SK-N-SH treated with all-trans-retinoic acid at 6 μM for 48 hours (cell line): ENCODE data around the gene IFNA5.

Experiments used
- ARNTL ChIP-seq: fragments of 450-650 bp; formaldehyde crosslinking; IDR thresholded peaks from 2 replicates; pipeline ENCODE4 v1.5.0; 2020; ENCODE audit warnings: low read depth, mild to moderate bottlenecking, moderate library complexity, borderline replicate concordance
- CSDC2 ChIP-seq: fragments of 250-450 bp; sonication (Bioruptor Pico); IDR thresholded peaks from 2 replicates; pipeline ENCODE4 v1.5.0; 2020; ENCODE audit warnings: mild to moderate bottlenecking, moderate library complexity
- GLIS3 ChIP-seq: fragments of 250-450 bp; sonication (Bioruptor Pico); IDR thresholded peaks from 2 replicates; pipeline ENCODE4 v1.5.0; 2020; ENCODE audit warnings: mild to moderate bottlenecking, moderate library complexity
- OSR1 ChIP-seq: fragments of 250-450 bp; sonication (Bioruptor Pico); IDR thresholded peaks from 2 replicates; pipeline ENCODE4 v1.8.0; 2022; ENCODE audit warnings: moderate library complexity, mild to moderate bottlenecking, inconsistent platforms
- RARB ChIP-seq: fragments of 250-450 bp; sonication (Bioruptor Pico); IDR thresholded peaks from 2 replicates; pipeline ENCODE4 v1.8.0; 2021; ENCODE audit warnings: mild to moderate bottlenecking, moderate library complexity
- SNAI2 ChIP-seq: fragments of 250-450 bp; sonication (Bioruptor Pico); IDR thresholded peaks from 2 replicates; pipeline ENCODE4 v1.5.0; 2020; ENCODE audit warnings: mild to moderate bottlenecking, moderate library complexity
- TCF4 ChIP-seq: fragments of 250-450 bp; sonication (Bioruptor Pico); IDR thresholded peaks from 2 replicates; pipeline ENCODE4 v1.8.0; 2021; ENCODE audit warnings: mild to moderate bottlenecking, moderate library complexity, borderline replicate concordance
- ZFP3 ChIP-seq: fragments of 250-450 bp; sonication (Bioruptor Pico); IDR thresholded peaks from 2 replicates; pipeline ENCODE4 v1.5.0; 2020; ENCODE audit warnings: mild to moderate bottlenecking, moderate library complexity
- ZFP30 ChIP-seq: fragments of 450-650 bp; formaldehyde crosslinking; IDR thresholded peaks from 2 replicates; pipeline ENCODE4 v1.5.0; 2022; ENCODE audit warnings: mild to moderate bottlenecking, moderate library complexity
- ZNF70 ChIP-seq: fragments of 450-650 bp; formaldehyde crosslinking; IDR thresholded peaks from 2 replicates; pipeline ENCODE4 v1.5.0; 2020; ENCODE audit warnings: mild to moderate bottlenecking, moderate library complexity
- TF ChIP-seq, protein P1 (sequence below): fragments of 250-450 bp; sonication (Bioruptor Pico); IDR thresholded peaks from 2 replicates; pipeline ENCODE4 v1.5.0; 2020; ENCODE audit warnings: mild to moderate bottlenecking, moderate library complexity
- TF ChIP-seq, protein P2 (sequence below): fragments of 250-450 bp; sonication (Bioruptor Pico); IDR thresholded peaks from 2 replicates; pipeline ENCODE4 v1.8.0; 2020; ENCODE audit warnings: mild to moderate bottlenecking, moderate library complexity, borderline replicate concordance
- TF ChIP-seq, protein P3 (sequence below): fragments of 250-450 bp; sonication (Bioruptor Pico); IDR thresholded peaks from 2 replicates; pipeline ENCODE4 v1.5.1; 2021; ENCODE audit warnings: mild to moderate bottlenecking, moderate library complexity

DNA sequence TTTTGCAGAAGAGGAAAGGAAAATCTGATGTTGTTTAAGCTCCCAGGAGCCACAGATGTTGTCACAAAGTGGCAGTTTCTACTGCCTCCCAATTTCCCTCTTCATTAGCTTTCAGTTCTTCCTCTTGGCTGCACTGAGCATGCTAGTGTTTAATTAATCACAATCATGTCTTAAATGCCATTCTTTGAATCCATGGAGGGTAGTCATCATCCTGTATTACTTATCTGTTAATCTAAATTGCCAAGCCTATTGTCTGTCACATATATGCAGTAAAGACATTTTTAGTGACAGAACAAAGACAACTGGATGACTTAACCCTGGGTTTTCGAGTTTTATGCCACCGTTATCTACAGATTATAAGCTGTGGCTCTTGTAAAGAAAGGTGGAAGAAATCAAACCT, 15.4 kb upstream of the IFNA5 start:
- TF ChIP-seq TCF4 (CRISPR knock-in tag) = no peak
- TF ChIP-seq, protein P1, sequence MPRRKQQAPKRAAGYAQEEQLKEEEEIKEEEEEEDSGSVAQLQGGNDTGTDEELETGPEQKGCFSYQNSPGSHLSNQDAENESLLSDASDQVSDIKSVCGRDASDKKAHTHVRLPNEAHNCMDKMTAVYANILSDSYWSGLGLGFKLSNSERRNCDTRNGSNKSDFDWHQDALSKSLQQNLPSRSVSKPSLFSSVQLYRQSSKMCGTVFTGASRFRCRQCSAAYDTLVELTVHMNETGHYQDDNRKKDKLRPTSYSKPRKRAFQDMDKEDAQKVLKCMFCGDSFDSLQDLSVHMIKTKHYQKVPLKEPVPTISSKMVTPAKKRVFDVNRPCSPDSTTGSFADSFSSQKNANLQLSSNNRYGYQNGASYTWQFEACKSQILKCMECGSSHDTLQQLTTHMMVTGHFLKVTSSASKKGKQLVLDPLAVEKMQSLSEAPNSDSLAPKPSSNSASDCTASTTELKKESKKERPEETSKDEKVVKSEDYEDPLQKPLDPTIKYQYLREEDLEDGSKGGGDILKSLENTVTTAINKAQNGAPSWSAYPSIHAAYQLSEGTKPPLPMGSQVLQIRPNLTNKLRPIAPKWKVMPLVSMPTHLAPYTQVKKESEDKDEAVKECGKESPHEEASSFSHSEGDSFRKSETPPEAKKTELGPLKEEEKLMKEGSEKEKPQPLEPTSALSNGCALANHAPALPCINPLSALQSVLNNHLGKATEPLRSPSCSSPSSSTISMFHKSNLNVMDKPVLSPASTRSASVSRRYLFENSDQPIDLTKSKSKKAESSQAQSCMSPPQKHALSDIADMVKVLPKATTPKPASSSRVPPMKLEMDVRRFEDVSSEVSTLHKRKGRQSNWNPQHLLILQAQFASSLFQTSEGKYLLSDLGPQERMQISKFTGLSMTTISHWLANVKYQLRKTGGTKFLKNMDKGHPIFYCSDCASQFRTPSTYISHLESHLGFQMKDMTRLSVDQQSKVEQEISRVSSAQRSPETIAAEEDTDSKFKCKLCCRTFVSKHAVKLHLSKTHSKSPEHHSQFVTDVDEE (CRISPR knock-in tag) = no peak
- no peak for TF ChIP-seq ZFP30
- TF ChIP-seq, protein P2, sequence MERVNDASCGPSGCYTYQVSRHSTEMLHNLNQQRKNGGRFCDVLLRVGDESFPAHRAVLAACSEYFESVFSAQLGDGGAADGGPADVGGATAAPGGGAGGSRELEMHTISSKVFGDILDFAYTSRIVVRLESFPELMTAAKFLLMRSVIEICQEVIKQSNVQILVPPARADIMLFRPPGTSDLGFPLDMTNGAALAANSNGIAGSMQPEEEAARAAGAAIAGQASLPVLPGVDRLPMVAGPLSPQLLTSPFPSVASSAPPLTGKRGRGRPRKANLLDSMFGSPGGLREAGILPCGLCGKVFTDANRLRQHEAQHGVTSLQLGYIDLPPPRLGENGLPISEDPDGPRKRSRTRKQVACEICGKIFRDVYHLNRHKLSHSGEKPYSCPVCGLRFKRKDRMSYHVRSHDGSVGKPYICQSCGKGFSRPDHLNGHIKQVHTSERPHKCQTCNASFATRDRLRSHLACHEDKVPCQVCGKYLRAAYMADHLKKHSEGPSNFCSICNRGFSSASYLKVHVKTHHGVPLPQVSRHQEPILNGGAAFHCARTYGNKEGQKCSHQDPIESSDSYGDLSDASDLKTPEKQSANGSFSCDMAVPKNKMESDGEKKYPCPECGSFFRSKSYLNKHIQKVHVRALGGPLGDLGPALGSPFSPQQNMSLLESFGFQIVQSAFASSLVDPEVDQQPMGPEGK (CRISPR knock-in tag) = no peak
- TF ChIP-seq, protein P3, sequence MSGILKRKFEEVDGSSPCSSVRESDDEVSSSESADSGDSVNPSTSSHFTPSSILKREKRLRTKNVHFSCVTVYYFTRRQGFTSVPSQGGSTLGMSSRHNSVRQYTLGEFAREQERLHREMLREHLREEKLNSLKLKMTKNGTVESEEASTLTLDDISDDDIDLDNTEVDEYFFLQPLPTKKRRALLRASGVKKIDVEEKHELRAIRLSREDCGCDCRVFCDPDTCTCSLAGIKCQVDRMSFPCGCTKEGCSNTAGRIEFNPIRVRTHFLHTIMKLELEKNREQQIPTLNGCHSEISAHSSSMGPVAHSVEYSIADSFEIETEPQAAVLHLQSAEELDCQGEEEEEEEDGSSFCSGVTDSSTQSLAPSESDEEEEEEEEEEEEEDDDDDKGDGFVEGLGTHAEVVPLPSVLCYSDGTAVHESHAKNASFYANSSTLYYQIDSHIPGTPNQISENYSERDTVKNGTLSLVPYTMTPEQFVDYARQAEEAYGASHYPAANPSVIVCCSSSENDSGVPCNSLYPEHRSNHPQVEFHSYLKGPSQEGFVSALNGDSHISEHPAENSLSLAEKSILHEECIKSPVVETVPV (CRISPR knock-in tag) = no peak
- TF ChIP-seq CSDC2 (CRISPR knock-in tag) = no peak
- no peak for TF ChIP-seq ZFP3 (CRISPR knock-in tag)
- TF ChIP-seq GLIS3 = no peak
- no peak for TF ChIP-seq OSR1
- TF ChIP-seq SNAI2 (CRISPR knock-in tag) = no peak
- TF ChIP-seq RARB = no peak
- no peak for TF ChIP-seq ZNF70 (CRISPR knock-in tag)
- TF ChIP-seq ARNTL (CRISPR knock-in tag) = no peak
